GM12891 (cell line): ENCODE results near the gene IFIT5.
A peak's percentile ranks its signal among the peaks of the same experiment; 100 is the strongest.

Source experiments
- DNase-seq: peaks from one replicate; pipeline ENCODE4 v3.0.0; 2011; ENCODE audit warnings: low spot score; ENCODE audit not compliant: insufficient read length
- FAIRE-seq: peaks from 2 replicates; lab custom pipeline; 2011; peaks lifted over from hg19 to GRCh38; lab: Jason Lieb, UNC
- PAX5 ChIP-seq: IDR thresholded peaks from 2 replicates; pipeline ENCODE4 v1.6.1; 2011; ENCODE audit warnings: low read length, moderate library complexity, mild to moderate bottlenecking; ENCODE audit not compliant: insufficient read depth, severe bottlenecking
- POLR2A ChIP-seq: IDR thresholded peaks from 2 replicates; pipeline ENCODE4 v1.6.1; 2011; ENCODE audit warnings: low read depth, low read length, control low read depth
- POLR2AphosphoS5 ChIP-seq: IDR thresholded peaks from 2 replicates; pipeline ENCODE4 v1.6.1; 2011; ENCODE audit warnings: low read depth, low read length, control low read depth
- POU2F2 ChIP-seq: IDR thresholded peaks from 2 replicates; pipeline ENCODE4 v1.6.1; 2011; ENCODE audit warnings: low read depth, mild to moderate bottlenecking, control low read depth, low read length, moderate library complexity
- SPI1 ChIP-seq: IDR thresholded peaks from 2 replicates; pipeline ENCODE4 v1.6.1; 2011; ENCODE audit warnings: low read depth, low read length, control low read depth
- TAF1 ChIP-seq: IDR thresholded peaks from 2 replicates; pipeline ENCODE4 v1.6.1; 2011; ENCODE audit warnings: low read depth, low read length, control low read depth

The IFIT5 gene

DNA sequence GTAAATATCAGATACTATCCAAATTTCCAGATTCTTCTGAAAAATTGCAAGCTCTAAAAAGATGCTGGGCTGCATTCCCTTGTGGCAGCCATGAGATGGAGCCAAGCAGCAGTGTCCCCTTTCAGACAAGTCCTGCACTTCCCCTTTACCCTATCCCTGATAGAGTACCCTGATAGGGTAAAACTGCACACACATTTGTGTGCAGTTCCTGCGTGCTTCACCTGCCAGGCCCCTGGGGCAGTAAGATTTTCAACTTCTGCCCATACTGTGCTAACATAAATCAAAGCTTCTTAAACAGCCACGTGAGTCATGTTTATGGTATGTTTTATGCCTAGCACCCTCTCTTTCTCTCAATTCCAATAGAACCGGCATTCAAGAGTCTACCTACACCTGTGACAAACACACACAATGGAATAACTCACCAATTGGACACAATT lies 52.2 kb downstream of the IFIT5 start:
- DNase-seq (no peak), FAIRE-seq (no peak)
- TF ChIP-seq TAF1 (no peak), SPI1 (peak; percentile 84)

DNA sequence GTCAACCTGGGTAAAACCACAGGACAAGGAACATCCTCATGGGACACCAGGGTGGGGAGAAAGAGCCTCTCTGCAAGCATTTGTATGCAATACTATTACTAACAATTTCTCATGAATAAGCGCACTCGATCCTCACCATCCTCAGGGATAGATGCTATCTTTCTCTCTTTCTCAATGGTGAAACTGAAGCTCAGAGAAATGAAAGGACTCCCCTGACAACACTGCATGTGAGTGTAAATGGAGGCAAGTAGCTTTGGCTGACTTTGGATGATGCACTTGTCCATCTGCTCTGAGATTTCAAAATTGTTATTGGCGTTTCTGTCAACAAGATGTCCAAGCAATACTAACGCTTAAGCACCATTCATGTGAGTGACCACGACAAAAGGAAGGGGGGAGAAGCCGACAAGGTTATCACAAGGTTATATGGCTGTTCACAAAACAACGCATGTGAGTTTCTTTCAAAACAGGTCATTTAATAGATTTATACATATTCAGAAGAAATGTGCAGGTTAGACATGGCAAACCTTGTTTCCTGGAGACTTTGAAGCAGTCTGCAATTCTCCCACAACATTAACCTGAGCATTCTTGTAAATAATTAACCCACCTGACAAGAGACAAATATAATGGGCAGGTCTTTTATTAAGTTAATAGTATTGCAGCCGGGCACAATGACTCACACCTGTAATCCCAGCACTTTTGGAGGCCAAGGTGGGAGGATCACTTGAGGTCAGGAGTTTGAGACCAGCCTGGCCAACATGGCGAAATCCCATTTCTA lies 54.0 kb downstream of the IFIT5 start:
- no peak for DNase-seq
- no peak for FAIRE-seq
- TF ChIP-seq PAX5 (no peak), POU2F2 (no peak), POLR2AphosphoS5 (no peak), TAF1 (no peak), SPI1 (no peak), POLR2A (no peak)

DNA sequence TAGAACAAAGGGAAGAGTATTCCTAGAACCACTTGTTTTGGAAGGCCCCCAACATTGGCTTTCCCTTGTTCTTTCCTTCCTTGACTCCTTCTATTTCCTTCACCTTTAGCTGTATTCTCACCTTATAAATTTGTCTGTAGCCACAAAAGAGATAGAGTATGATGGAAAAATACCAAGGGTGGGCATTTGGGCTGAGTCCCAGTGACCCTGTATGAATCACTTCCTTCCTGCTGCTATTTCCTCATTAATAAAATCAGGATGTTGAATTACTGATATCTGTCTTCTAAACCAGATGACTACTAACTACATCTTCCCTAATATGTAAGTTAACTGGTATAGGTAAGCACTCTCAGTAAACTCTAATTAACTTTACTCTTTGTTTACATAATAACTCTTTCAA lies 55.1 kb downstream of the IFIT5 start:
- DNase-seq: no peak
- TF ChIP-seq POLR2A (no peak), TAF1 (no peak), SPI1 (no peak), POLR2AphosphoS5 (no peak), PAX5 (no peak), POU2F2 (no peak)
- FAIRE-seq: no peak
